Spleen (tissue), 11 donors: ENCODE data around the gene ATG5. TPM values are rescaled to one million over a fixed set of nuclear protein-coding genes. Genes with fewer than 3 reads are reported as not detected.

Source experiments
- DNase-seq: peaks from one replicate; pipeline ENCODE4 v3.0.0-alpha.2; 2020
- H3K27ac ChIP-seq, 8 donors: fragments of 200-600 bp; sonication (generic) in 7 of 8; 1 replicate in 4 of 8; 2 replicates in 4 of 8; pipeline versions ENCODE4 v1.5.0 to v1.8.0; 2016 to 2021; ENCODE audit warnings: inconsistent platforms in 4 of 8, mild to moderate bottlenecking in 4 of 8, moderate library complexity in 1 of 8
- H3K27me3 ChIP-seq, 7 donors: fragments of 200-600 bp; sonication (generic) in 6 of 7; replicated peaks in 1 of 7; 1 replicate in 4 of 7; 2 replicates in 3 of 7; pipeline versions ENCODE4 v1.5.0 to v1.8.0; 2016 to 2021; ENCODE audit warnings: inconsistent platforms in 3 of 7, mild to moderate bottlenecking in 1 of 7
- H3K36me3 ChIP-seq, 6 donors: fragments of 200-600 bp; sonication (generic) in 5 of 6; 1 replicate in 4 of 6; 2 replicates in 2 of 6; pipeline versions ENCODE4 v1.5.0 to v1.8.0; 2016 to 2021; ENCODE audit warnings: inconsistent platforms in 2 of 6
- H3K4me1 ChIP-seq, 6 donors: fragments of 200-600 bp; sonication (generic) in 5 of 6; 1 replicate in 3 of 6; 2 replicates in 3 of 6; pipeline versions ENCODE4 v1.5.0 to v1.8.0; 2016 to 2021; ENCODE audit warnings: inconsistent platforms in 3 of 6
- H3K4me3 ChIP-seq, 8 donors: fragments of 200-600 bp; sonication (generic) in 7 of 8; 1 replicate in 4 of 8; 2 replicates in 4 of 8; pipeline versions ENCODE4 v1.5.0 to v1.8.0; 2016 to 2021; ENCODE audit warnings: inconsistent platforms in 4 of 8, mild to moderate bottlenecking in 4 of 8, moderate library complexity in 2 of 8
- H3K9me3 ChIP-seq, 8 donors: fragments of 200-600 bp; sonication (generic) in 7 of 8; 1 replicate in 4 of 8; 2 replicates in 4 of 8; pipeline versions ENCODE4 v1.5.0 to v1.8.0; 2016 to 2021; ENCODE audit warnings: inconsistent platforms in 4 of 8
- POLR2A ChIP-seq, 3 donors: fragments of 450-650 bp; IDR thresholded peaks; one replicate each; pipeline ENCODE4 v1.5.1; 2017; ENCODE audit warnings: antibody characterized with exemption in 3 of 3, mild to moderate bottlenecking in 1 of 3
- POLR2AphosphoS5 ChIP-seq, 3 donors: sonication (generic); formaldehyde crosslinking; IDR thresholded peaks; one replicate each; pipeline ENCODE4 v1.5.1; 2017; ENCODE audit warnings: antibody characterized with exemption in 3 of 3
- WGBS, 5 donors: extraction: QIAGEN DNeasy Blood & Tissue Kit in 3 of 5; methylation state at CpG; one replicate each; pipeline versions ENCODE4 v1.1.5 to v1.1.7; 2013 to 2018; 5-methylcytosine and 5-hydroxymethylcytosine counted together
- intact Hi-C: fragments of 100-400 bp; cut with DNase I; formaldehyde crosslinking; loops from one replicate; pipeline ENCODE4 v1.15.0; 2023; ENCODE audit warnings: low total_unique reads
- polyA plus RNA-seq, 3 donors: library from polyadenylated mRNA; stranded (reverse); fragments of 200-250 nt; gene quantifications; one replicate each; pipeline ENCODE4 v1.2.1, GENCODE V29; 2013
- total RNA-seq, 7 donors: library from RNA; depleted of rRNA in 3 of 7; stranded (reverse); fragments of >200 nt in 3 of 7; fragmentation: NEBNext Ultra II Directional in 4 of 7; extraction: Animal tissue kit (Norgen Biotek cat#: 25700) in 4 of 7; gene quantifications; one replicate each; pipeline versions ENCODE4 v1.1.0 to v1.2.1, GENCODE V29; 2016 to 2021
- TF ChIP-seq, protein P1 (sequence below), 11 experiments: fragments of 200-600 bp in 7 of 11; fragments of 450-650 bp in 4 of 11; sonication (generic) in 4 of 11; IDR thresholded peaks in 8 of 11; conservative IDR thresholded peaks in 3 of 11; 1 replicate in 7 of 11; 2 replicates in 4 of 11; pipeline versions ENCODE4 v1.4.0 to v1.8.0; 2016 to 2021; ENCODE audit warnings: antibody characterized with exemption in 11 of 11, inconsistent platforms in 4 of 11, mild to moderate bottlenecking in 1 of 11
- donor health status: healthy with polysubstance abuse.
- donor health status: DM: no; HTN: no; CAD: no; lungs with moderate emphysema.
- donor health status: DM: no; HTN: no; CAD: no.
- donor health status: Bipolar disorder and iron deficiency.
- donor health status: healthy.
- donor health status: DM: no; HTN: no; CAD: no.
- donor health status: DM: yes; HTN: yes; CAD: no.

Gene ATG5
- total and polyA plus RNA-seq, 10 donors = 12.1 to 41.6 (median 27.7) TPM

DNA sequence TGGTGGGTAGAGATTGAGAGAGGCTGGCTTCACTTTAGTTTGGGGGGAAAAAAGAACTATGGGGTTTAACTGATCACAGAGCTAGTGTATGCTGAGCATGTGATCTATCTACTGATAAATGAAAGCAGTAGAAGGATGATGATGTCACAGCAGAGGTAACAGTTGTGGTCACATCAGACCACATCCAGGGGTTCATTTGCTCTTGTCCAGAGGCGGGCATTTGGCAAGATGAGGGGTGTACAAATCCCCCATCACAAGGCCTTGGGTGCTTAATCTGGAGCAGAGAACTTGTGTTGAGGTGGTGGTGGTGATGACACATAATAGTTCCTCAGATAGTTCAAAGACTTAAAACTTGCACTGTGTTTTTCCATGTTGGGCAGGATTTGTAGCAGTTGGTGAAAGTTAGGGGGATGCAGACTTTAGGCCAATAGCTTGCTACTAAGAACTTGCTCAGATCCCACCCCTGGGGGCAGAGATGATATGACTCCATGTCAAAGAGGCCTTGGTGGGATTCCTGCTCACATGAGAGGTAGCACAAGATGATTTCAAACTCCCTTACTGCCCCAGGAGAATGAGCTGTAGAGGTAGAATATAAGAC lies 176.0 kb downstream of the ATG5 start:
- H3K4me3 ChIP-seq = no peak overlapping the region
- TF ChIP-seq POLR2A (IDR thresholded peaks at IDR 0.05) (no peak), POLR2AphosphoS5 (IDR thresholded peaks at IDR 0.05) (no peak)
- TF ChIP-seq, protein P1, sequence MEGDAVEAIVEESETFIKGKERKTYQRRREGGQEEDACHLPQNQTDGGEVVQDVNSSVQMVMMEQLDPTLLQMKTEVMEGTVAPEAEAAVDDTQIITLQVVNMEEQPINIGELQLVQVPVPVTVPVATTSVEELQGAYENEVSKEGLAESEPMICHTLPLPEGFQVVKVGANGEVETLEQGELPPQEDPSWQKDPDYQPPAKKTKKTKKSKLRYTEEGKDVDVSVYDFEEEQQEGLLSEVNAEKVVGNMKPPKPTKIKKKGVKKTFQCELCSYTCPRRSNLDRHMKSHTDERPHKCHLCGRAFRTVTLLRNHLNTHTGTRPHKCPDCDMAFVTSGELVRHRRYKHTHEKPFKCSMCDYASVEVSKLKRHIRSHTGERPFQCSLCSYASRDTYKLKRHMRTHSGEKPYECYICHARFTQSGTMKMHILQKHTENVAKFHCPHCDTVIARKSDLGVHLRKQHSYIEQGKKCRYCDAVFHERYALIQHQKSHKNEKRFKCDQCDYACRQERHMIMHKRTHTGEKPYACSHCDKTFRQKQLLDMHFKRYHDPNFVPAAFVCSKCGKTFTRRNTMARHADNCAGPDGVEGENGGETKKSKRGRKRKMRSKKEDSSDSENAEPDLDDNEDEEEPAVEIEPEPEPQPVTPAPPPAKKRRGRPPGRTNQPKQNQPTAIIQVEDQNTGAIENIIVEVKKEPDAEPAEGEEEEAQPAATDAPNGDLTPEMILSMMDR (IDR thresholded peaks at IDR 0.05 in 8 of 11, conservative IDR thresholded peaks at IDR 0.05 in 3 of 11) = no peak
- peaks cover 0 to 14% (median 2%) of the 10 kb centered on the region in 6 donors for H3K4me1 ChIP-seq
- H3K36me3 ChIP-seq = no peaks in the 10 kb centered on the region
- H3K27me3 ChIP-seq = no peaks in the 10 kb centered on the region
- no peaks in the 10 kb centered on the region for H3K9me3 ChIP-seq
- WGBS, 5 donors = 71 to 88% (median 74%) methylated on average over 1 of the region's 1 CpG
- H3K27ac ChIP-seq = no peak overlapping the region
- intact Hi-C loops = no loop called here
- DNase-seq = no peak

DNA sequence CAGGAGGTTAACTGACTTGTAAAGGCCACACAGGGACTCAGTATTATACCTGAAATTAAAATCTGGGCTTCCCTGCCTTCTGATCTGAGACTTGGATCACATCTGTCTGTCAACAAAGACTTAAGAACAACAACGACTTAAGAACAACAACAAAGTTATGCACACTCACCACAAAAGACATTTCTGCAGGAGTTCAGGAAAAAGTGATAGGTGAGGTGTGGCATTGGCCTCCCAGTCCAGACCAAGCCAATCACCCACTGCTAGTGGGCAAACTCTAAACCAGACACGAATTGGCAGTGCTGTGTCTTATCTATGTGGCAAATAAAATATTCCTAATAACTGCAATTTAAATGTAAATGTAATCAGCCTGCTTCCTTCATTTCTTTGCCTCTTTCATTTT lies 178.1 kb downstream of the ATG5 start:
- WGBS, 5 donors = 69 to 100% (median 88%) methylated on average over 1 to 2 of the region's 2 CpGs
- intact Hi-C loops = no loop called here
- TF ChIP-seq POLR2AphosphoS5 (IDR thresholded peaks at IDR 0.05) = no peak
- TF ChIP-seq POLR2A (IDR thresholded peaks at IDR 0.05) = no peak
- TF ChIP-seq, protein P1 (IDR thresholded peaks at IDR 0.05 in 8 of 11, conservative IDR thresholded peaks at IDR 0.05 in 3 of 11) = no peak

DNA sequence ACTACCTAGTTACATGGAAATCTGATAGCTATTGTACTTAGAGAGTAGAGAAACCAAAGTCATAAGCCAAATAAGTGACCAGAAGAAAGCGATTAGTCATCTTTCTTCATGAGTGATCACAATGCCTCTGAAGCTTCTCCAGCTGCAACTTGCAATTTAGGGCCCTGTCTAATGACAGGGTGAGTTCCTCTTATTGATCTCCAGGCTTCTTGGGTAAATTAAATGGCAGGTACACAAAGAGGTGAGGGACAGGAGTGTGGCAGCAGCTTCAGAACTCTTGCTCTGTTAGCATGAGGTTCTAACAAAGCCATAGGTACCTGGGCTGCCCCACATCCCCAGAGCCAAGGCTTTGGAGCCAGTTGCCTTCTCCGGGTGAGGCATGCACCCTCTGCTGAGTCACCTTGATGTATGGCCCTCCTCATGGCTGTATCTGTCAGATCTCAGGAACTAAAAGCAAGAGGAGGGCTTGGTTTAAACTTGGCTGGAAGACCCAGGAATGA lies 178.7 kb downstream of the ATG5 start:
- peaks cover 0 to 33% (median 14%) of the 10 kb centered on the region in 6 donors for H3K4me1 ChIP-seq
- no peak overlapping the region for H3K4me3 ChIP-seq
- intact Hi-C loops = no loop called here
- no peaks in the 10 kb centered on the region for H3K27me3 ChIP-seq
- WGBS, 5 donors = 82 to 86% (median 84%) methylated on average over 2 of the region's 2 CpGs
- no peak for DNase-seq
- no peak overlapping the region for H3K27ac ChIP-seq
- no peaks in the 10 kb centered on the region for H3K36me3 ChIP-seq
- TF ChIP-seq POLR2A (IDR thresholded peaks at IDR 0.05) (no peak), POLR2AphosphoS5 (IDR thresholded peaks at IDR 0.05) (no peak)
- TF ChIP-seq, protein P1 (IDR thresholded peaks at IDR 0.05 in 8 of 11, conservative IDR thresholded peaks at IDR 0.05 in 3 of 11) = no peak
- H3K9me3 ChIP-seq = no peaks in the 10 kb centered on the region

More for the DNA sequence above, 178.1 kb downstream of the ATG5 start:
- Histone ChIP-seq H3K27ac (no peak overlapping the region), H3K4me3 (no peak overlapping the region), H3K4me1 (peaks cover 0 to 27% (median 8%) of the 10 kb centered on the region in 6 donors), H3K27me3 (no peaks in the 10 kb centered on the region), H3K9me3 (no peaks in the 10 kb centered on the region), H3K36me3 (no peaks in the 10 kb centered on the region)
- no peak for DNase-seq

DNA sequence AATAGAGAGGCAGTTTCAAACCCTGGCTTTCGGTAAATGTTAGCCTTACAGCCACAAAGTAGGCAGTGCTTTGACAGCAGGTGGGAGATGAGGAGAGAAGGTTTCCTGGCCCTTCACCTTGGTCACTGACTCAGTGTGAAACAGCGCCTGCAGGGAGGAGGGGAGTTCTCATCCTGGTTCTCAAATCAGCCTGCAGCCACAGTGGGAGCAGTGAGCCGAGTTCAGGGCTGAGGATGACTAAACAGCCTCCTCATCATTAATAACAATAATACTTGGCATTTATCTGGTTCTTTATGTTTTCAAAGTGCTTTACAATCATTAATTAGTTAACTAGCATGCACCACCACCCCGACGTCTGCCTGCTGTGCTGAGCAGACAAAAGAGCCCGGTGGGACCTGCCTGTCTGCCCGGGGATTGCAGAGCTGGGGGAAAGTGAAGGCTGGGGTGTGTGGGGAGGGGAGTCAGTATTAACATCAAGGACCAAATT lies 179.8 kb downstream of the ATG5 start:
- Histone ChIP-seq H3K9me3 (no peaks in the 10 kb centered on the region), H3K4me3 (no peak overlapping the region), H3K27me3 (no peaks in the 10 kb centered on the region), H3K27ac (no peak overlapping the region), H3K4me1 (peaks cover 0 to 44% (median 24%) of the 10 kb centered on the region in 6 donors), H3K36me3 (no peaks in the 10 kb centered on the region)
- intact Hi-C loops = no loop called here
- DNase-seq = no peak
- 41 to 66% (median 57%) methylated on average over 7 of the region's 7 CpGs for WGBS, 5 donors
- TF ChIP-seq, protein P1 (IDR thresholded peaks at IDR 0.05 in 8 of 11, conservative IDR thresholded peaks at IDR 0.05 in 3 of 11) = no peak
- TF ChIP-seq POLR2AphosphoS5 (IDR thresholded peaks at IDR 0.05) = no peak
- TF ChIP-seq POLR2A (IDR thresholded peaks at IDR 0.05) = no peak
